IMR-90 (cell line): ENCODE results near the gene RRP8. TPM values are rescaled to one million over a fixed set of nuclear protein-coding genes. Genes with fewer than 3 reads are reported as not detected.

Experiments used
- ATAC-seq: fragments of 200-7000 bp; cut with Tn5 transposase; 2 replicates; pipeline ENCODE4 v1.9.1; 2020; ENCODE audit warnings: low read depth, mild to moderate bottlenecking, moderate library complexity
- BruUV-seq: library from RNA; stranded (reverse); fragments of 400-500 nt; replicated peaks from 2 replicates; lab custom pipeline; 2021; lab: Mats Ljungman, UMichigan
- CTCF ChIA-PET: fragments of 300-600 bp; formaldehyde crosslinking; extraction: SDS; loops from one replicate; lab custom pipeline; 2021; ENCODE audit warnings: antibody characterized with exemption; lab: Yijun Ruan, JAX
- POLR2A ChIA-PET: fragments of 300-600 bp; sonication (Branson Sonifier 250); formaldehyde crosslinking; loops from one replicate; lab custom pipeline; 2022; ENCODE audit warnings: antibody characterized with exemption; ENCODE audit not compliant: unreplicated experiment; lab: Charles Lee
- DNase-seq: peaks from one replicate; pipeline ENCODE4 v3.0.0; 2013
- H2AFZ ChIP-seq: replicated peaks from 2 replicates; pipeline ENCODE3; 2013; ENCODE audit warnings: low read length, mild to moderate bottlenecking; ENCODE audit not compliant: poor library complexity
- H2AK5ac ChIP-seq: 2 replicates; pipeline ENCODE4 v1.6.1; 2013; ENCODE audit warnings: low read depth, low read length, inconsistent platforms
- H2AK9ac ChIP-seq: replicated peaks from 2 replicates; pipeline ENCODE3; 2013; ENCODE audit warnings: mild to moderate bottlenecking, low read depth, low read length, moderate library complexity; ENCODE audit not compliant: poor library complexity
- H2BK120ac ChIP-seq: 2 replicates; pipeline ENCODE4 v1.6.1; 2013; ENCODE audit warnings: low read depth, low read length, inconsistent platforms
- H2BK15ac ChIP-seq: 3 replicates; pipeline ENCODE4 v1.6.1; 2013; ENCODE audit warnings: low read depth, low read length, inconsistent platforms
- H2BK20ac ChIP-seq: 2 replicates; pipeline ENCODE4 v1.6.1; 2013; ENCODE audit warnings: low read depth, mild to moderate bottlenecking, inconsistent platforms, low read length, moderate library complexity
- H2BK5ac ChIP-seq: 2 replicates; pipeline ENCODE4 v1.6.1; 2013; ENCODE audit warnings: mild to moderate bottlenecking, low read depth, low read length, inconsistent platforms; ENCODE audit not compliant: poor library complexity, severe bottlenecking
- H3K14ac ChIP-seq: replicated peaks from 2 replicates; pipeline ENCODE4 v1.6.1; 2013; ENCODE audit warnings: low read depth, low read length, inconsistent platforms
- H3K18ac ChIP-seq: 2 replicates; pipeline ENCODE4 v1.6.1; 2013; ENCODE audit warnings: low read depth, low read length, control low read depth
- H3K23ac ChIP-seq: 2 replicates; pipeline ENCODE4 v1.6.1; 2013; ENCODE audit warnings: low read depth, low read length, inconsistent platforms
- H3K27ac ChIP-seq: 2 replicates; pipeline ENCODE4 v1.5.1; 2013; ENCODE audit warnings: mild to moderate bottlenecking, control low read depth, low read length; ENCODE audit not compliant: insufficient read depth
- H3K27me3 ChIP-seq: 2 replicates; pipeline ENCODE4 v1.6.1; 2013; ENCODE audit warnings: low read length; ENCODE audit not compliant: control insufficient read depth, insufficient read depth
- H3K36me3 ChIP-seq: 2 replicates; pipeline ENCODE4 v1.6.1; 2013; ENCODE audit warnings: low read length, mixed read lengths; ENCODE audit not compliant: control insufficient read depth, insufficient read depth
- H3K4ac ChIP-seq: 2 replicates; pipeline ENCODE4 v1.6.1; 2013; ENCODE audit warnings: low read depth, low read length, inconsistent platforms
- H3K4me1 ChIP-seq: 2 replicates; pipeline ENCODE4 v1.6.1; 2013; ENCODE audit warnings: low read length, mixed read lengths; ENCODE audit not compliant: control insufficient read depth, insufficient read depth
- H3K4me2 ChIP-seq: 2 replicates; pipeline ENCODE4 v1.6.1; 2013; ENCODE audit warnings: low read depth, mild to moderate bottlenecking, control low read depth, low read length, moderate library complexity
- H3K4me3 ChIP-seq: 2 replicates; pipeline ENCODE4 v1.5.1; 2013; ENCODE audit warnings: low read depth, mild to moderate bottlenecking, control low read depth, low read length, moderate library complexity; ENCODE audit not compliant: insufficient read depth
- H3K56ac ChIP-seq: 2 replicates; pipeline ENCODE4 v1.6.1; 2013; ENCODE audit warnings: low read length, inconsistent platforms; ENCODE audit not compliant: insufficient read depth; ENCODE audit errors: extremely low read depth
- H3K79me1 ChIP-seq, 2 experiments: 2 replicates each; pipeline ENCODE4 v1.6.1; 2013; ENCODE audit warnings: low read length in 2 of 2, inconsistent platforms in 1 of 2, low read depth in 1 of 2
- H3K9ac ChIP-seq: 2 replicates; pipeline ENCODE4 v1.6.1; 2013; ENCODE audit warnings: low read depth, low read length, control low read depth
- H3K9me1 ChIP-seq: 2 replicates; pipeline ENCODE4 v1.6.1; 2013; ENCODE audit warnings: low read length, inconsistent platforms; ENCODE audit not compliant: insufficient read depth
- H3K9me3 ChIP-seq: 2 replicates; pipeline ENCODE4 v1.6.1; 2013; ENCODE audit warnings: low read length; ENCODE audit not compliant: control insufficient read depth, insufficient read depth
- H4K20me1 ChIP-seq: 2 replicates; pipeline ENCODE4 v1.6.1; 2013; ENCODE audit warnings: low read length, inconsistent platforms; ENCODE audit not compliant: insufficient read depth
- H4K5ac ChIP-seq: 2 replicates; pipeline ENCODE4 v1.6.1; 2013; ENCODE audit warnings: mild to moderate bottlenecking, low read depth, low read length, control low read depth
- H4K8ac ChIP-seq, 2 experiments: 2 replicates each; pipeline ENCODE4 v1.6.1; 2013; ENCODE audit warnings: low read depth in 2 of 2, low read length in 2 of 2, control low read depth in 1 of 2, inconsistent platforms in 1 of 2
- H4K91ac ChIP-seq: 2 replicates; pipeline ENCODE4 v1.6.1; 2013; ENCODE audit warnings: low read depth, low read length, inconsistent platforms; ENCODE audit not compliant: insufficient read depth
- BHLHE40 ChIP-seq: fragments of 150-350 bp; IDR thresholded peaks from 2 replicates; pipeline ENCODE4 v1.6.1; 2016; ENCODE audit warnings: mild to moderate bottlenecking, low read depth, low read length
- FOS ChIP-seq: fragments of 150-350 bp; IDR thresholded peaks from 2 replicates; pipeline ENCODE4 v1.6.1; 2016; ENCODE audit warnings: low read depth, low read length
- MAFK ChIP-seq: IDR thresholded peaks from 2 replicates; pipeline ENCODE4 v1.6.1; 2012; ENCODE audit warnings: low read depth, low read length, improper control_type of control experiment
- POLR2A ChIP-seq: IDR thresholded peaks from 2 replicates; pipeline ENCODE4 v1.6.1; 2012; ENCODE audit warnings: mild to moderate bottlenecking, low read depth, low read length
- RAD21 ChIP-seq: IDR thresholded peaks from 2 replicates; pipeline ENCODE4 v1.6.1; 2012; ENCODE audit warnings: low read length, improper control_type of control experiment
- WGBS, 2 experiments: methylation state at CpG; one replicate each; pipeline versions ENCODE4 v1.1.5 to v1.1.7; 2013; ENCODE audit warnings: missing lambda C conversion rate in 2 of 2; ENCODE audit not compliant: insufficient read length in 1 of 2; ENCODE audit errors: extremely low coverage in 2 of 2; 5-methylcytosine and 5-hydroxymethylcytosine counted together
- dilution Hi-C: fragments of 300-500 bp; cut with HindIII; formaldehyde crosslinking; loops from one replicate; pipeline ENCODE4 v1.14.3; 2018; ENCODE audit warnings: low sequenced_read_pairs; ENCODE audit not compliant: unreplicated experiment
- in situ Hi-C: fragments of 300-500 bp; cut with MboI; formaldehyde crosslinking; loops from 3 replicates; pipeline ENCODE4 v1.14.3; 2019; ENCODE audit warnings: low sequenced_read_pairs, inconsistent platforms, mixed read lengths
- intact Hi-C: fragments of 100-400 bp; cut with micrococcal nuclease; formaldehyde crosslinking; loops from 2 replicates; pipeline ENCODE4 v1.10.0; 2022
- polyA plus RNA-seq, 3 experiments: library from polyadenylated mRNA; depleted of rRNA; stranded (reverse); fragments of >200 nt; gene quantifications; 2 replicates each; pipeline ENCODE4 v1.2.3, GENCODE V29; 2012; ENCODE audit warnings: low replicate concordance in 1 of 3
- total RNA-seq: library from RNA; depleted of rRNA; stranded (reverse); fragments of >200 nt; gene quantifications from 2 replicates; pipeline ENCODE4 v1.2.3, GENCODE V29; 2012
- TF ChIP-seq, protein P1 (sequence below): fragments of 150-350 bp; IDR thresholded peaks from 2 replicates; pipeline ENCODE4 v1.6.1; 2016; ENCODE audit warnings: low read depth, mild to moderate bottlenecking, low read length, moderate library complexity, borderline replicate concordance

The RRP8 gene
- total and polyA plus RNA-seq, 2 of the 4 experiments (the other 2 are of a cell fraction), result 10.8 to 11.5 TPM

DNA sequence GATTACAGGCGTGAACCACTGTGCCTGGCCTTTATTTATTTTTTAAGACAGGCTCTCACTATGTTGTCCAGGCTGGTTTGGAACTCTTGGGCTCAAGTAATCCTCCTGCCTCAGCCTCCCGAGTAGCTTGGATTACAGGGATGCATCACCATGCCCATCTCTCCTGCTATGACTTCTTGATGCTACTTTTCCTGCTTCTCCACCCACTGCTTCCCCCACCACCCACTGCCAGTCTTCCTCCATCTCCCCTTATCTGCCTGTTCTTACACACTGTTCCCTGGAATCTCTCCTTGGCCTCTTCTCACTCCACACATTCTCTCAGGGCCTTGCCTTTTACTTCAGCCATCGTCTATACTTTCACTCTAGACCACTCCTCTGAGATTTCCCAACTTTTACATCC is 33.1 kb upstream of the RRP8 start:
- Histone ChIP-seq H4K8ac (no peak overlapping the region), H4K20me1 (peaks cover 4% of the 10 kb centered on the region; the same call in 1 of the 2 replicates), H3K4me1 (peaks cover 10% of the 10 kb centered on the region), H3K9me1 (no peaks in the 10 kb centered on the region; the same call in 1 of the 2 replicates), H2BK20ac (no peak overlapping the region), H3K23ac (no peak overlapping the region), H2BK5ac (no peak overlapping the region), H3K4me3 (no peak overlapping the region), H3K4ac (no peak overlapping the region), H3K14ac (no peak overlapping the region), H3K9ac (no peak overlapping the region), H3K18ac (no peak overlapping the region), H3K27ac (no peak overlapping the region), H2AFZ (no peak overlapping the region), H3K56ac (no peak overlapping the region), H3K79me1 (no peaks in the 10 kb centered on the region), H4K5ac (no peak overlapping the region), H2BK15ac (no peak overlapping the region), H3K36me3 (peaks cover 43% of the 10 kb centered on the region), H2AK9ac (no peak overlapping the region), H3K27me3 (no peaks in the 10 kb centered on the region), H2BK120ac (no peak overlapping the region), H4K91ac (no peak overlapping the region), H3K4me2 (no peak overlapping the region), H3K9me3 (no peaks in the 10 kb centered on the region), H2AK5ac (peak overlapping the region; percentile 10; the same call in 1 of the 2 replicates)
- DNase-seq (no peak), ATAC-seq (no peak)
- POLR2A ChIA-PET, result no interaction called here
- BruUV-seq, result no TSS peak
- TF ChIP-seq RAD21 (no peak), MAFK (no peak), BHLHE40 (no peak), POLR2A (no peak), FOS (no peak)
- TF ChIP-seq, protein P1, sequence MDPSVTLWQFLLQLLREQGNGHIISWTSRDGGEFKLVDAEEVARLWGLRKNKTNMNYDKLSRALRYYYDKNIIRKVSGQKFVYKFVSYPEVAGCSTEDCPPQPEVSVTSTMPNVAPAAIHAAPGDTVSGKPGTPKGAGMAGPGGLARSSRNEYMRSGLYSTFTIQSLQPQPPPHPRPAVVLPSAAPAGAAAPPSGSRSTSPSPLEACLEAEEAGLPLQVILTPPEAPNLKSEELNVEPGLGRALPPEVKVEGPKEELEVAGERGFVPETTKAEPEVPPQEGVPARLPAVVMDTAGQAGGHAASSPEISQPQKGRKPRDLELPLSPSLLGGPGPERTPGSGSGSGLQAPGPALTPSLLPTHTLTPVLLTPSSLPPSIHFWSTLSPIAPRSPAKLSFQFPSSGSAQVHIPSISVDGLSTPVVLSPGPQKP, result no peak
- intact Hi-C loops (no loop called here), dilution Hi-C loops (no loop called here), in situ Hi-C loops (no loop called here)
- WGBS, 2 experiments, result 93% methylated on average over 3 of the region's 3 CpGs; no CpG with 5 or more reads in 1 of the 2 experiments
- CTCF ChIA-PET, result no interaction called here
